ENCODE results near the gene INPP5E. TPM values are rescaled to one million over a fixed set of nuclear protein-coding genes. Genes with fewer than 3 reads are reported as not detected.

The INPP5E gene
- total RNA-seq, 2 experiments from 2014 or later = 20.2 to 21.3 TPM

- Histone ChIP-seq H3K4me1 (ENCODE audit: insufficient read depth, low read length, poor library complexity, severe bottlenecking) (peaks cover 33% of the 10 kb centered on the region), H3K79me2 (ENCODE audit: insufficient read depth, low read depth, low read length) (peaks cover 23% of the 10 kb centered on the region; the same call in 1 of the 2 replicates), H3K9me2 (ENCODE audit: insufficient read depth, low read length) (no peaks in the 10 kb centered on the region), H2AFZ (ENCODE audit: low read length) (no peak overlapping the region), H3K9me3 (ENCODE audit: low read length) (no peaks in the 10 kb centered on the region), H3K27ac (ENCODE audit: low read depth, low read length, poor library complexity, severe bottlenecking) (peak overlapping the region; percentile 18), H4K20me1 (ENCODE audit: insufficient read depth, low read length) (no peaks in the 10 kb centered on the region), H3K4me2 (ENCODE audit: low read length) (no peak overlapping the region), H3K36me3 (ENCODE audit: insufficient read depth, low read length) (peaks cover 74% of the 10 kb centered on the region), H3K4me3 (ENCODE audit: low read depth, low read length, poor library complexity, severe bottlenecking) (no peak overlapping the region)
- intact Hi-C loops (cut with micrococcal nuclease; ENCODE audit: unreplicated experiment) = no loop called here
- no TSS peak for BruUV-seq (replicated peaks)
- POLR2A ChIA-PET = no interaction called here
- TF ChIP-seq EZH2phosphoT487 (IDR thresholded peaks at IDR 0.05; ENCODE audit: borderline replicate concordance, low read depth, low read length) = no peak
- TF ChIP-seq, protein P1, sequence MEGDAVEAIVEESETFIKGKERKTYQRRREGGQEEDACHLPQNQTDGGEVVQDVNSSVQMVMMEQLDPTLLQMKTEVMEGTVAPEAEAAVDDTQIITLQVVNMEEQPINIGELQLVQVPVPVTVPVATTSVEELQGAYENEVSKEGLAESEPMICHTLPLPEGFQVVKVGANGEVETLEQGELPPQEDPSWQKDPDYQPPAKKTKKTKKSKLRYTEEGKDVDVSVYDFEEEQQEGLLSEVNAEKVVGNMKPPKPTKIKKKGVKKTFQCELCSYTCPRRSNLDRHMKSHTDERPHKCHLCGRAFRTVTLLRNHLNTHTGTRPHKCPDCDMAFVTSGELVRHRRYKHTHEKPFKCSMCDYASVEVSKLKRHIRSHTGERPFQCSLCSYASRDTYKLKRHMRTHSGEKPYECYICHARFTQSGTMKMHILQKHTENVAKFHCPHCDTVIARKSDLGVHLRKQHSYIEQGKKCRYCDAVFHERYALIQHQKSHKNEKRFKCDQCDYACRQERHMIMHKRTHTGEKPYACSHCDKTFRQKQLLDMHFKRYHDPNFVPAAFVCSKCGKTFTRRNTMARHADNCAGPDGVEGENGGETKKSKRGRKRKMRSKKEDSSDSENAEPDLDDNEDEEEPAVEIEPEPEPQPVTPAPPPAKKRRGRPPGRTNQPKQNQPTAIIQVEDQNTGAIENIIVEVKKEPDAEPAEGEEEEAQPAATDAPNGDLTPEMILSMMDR (conservative IDR thresholded peaks at IDR 0.05; ENCODE audit: low read length) = no peak
- CTCF ChIA-PET (ENCODE audit: unreplicated experiment) = no interaction called here
- DNase-seq (ENCODE audit: low spot score) = no peak
Measured at GRCh38 chr9:136404801-136405136, 34.9 kb downstream of the INPP5E start.

DNA sequence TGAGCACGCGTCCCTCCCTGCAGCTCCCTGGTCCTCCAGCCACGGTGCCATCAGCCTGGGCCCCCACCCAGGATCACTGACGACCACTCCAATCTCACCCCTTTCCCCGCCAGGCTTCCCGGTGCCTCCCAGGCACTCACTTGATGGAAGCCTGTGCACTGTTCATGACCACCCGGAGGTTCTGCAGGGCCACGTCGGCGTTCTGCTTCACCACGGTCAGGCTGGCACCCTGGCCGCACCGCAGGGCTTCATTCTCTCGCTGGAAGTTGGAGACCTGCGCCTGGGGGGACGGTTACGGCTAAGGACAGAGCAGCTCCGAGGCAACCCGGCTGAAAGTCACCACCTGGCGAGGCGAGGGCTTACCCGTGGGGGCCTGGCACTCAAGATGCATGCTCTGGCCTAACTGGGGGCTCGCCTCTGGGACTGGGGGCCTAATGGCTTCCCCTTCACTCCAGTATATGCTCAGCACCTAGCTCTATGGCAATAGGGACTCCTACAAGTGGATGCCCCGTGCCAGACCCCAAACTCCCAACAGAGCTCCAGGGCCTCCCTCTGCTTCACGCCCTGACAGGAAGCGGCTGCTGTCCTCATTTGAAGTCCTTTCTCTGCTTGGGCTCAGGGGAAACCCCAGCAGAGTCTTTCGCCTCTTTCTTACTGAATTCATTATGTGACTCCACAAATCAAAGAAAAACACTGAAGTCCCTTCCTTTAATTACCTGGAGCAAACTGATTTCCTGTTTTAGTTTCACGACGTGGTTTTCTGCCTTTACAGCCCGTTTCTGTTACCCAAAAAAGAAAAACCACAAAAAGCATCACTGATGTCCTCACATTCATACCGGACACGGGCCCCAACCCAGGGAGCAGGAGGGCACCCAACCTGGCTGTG is 35.5 kb downstream of the INPP5E start:
- H3K4me2 ChIP-seq (ENCODE audit: low read length) = no peak overlapping the region
- peak overlapping the region; percentile 18 for H3K27ac ChIP-seq (ENCODE audit: low read depth, low read length, poor library complexity, severe bottlenecking)
- peaks cover 4% of the 10 kb centered on the region; the same call in 1 of the 2 replicates for H4K20me1 ChIP-seq (ENCODE audit: insufficient read depth, low read length)
- ChIA-PET POLR2A (no interaction called here), CTCF (ENCODE audit: unreplicated experiment) (no interaction called here)
- H3K79me2 ChIP-seq (ENCODE audit: insufficient read depth, low read depth, low read length) = peaks cover 23% of the 10 kb centered on the region
- H3K9me2 ChIP-seq (ENCODE audit: insufficient read depth, low read length) = no peaks in the 10 kb centered on the region
- H3K4me3 ChIP-seq (ENCODE audit: low read depth, low read length, poor library complexity, severe bottlenecking) = no peak overlapping the region
- peaks cover 28% of the 10 kb centered on the region for H3K4me1 ChIP-seq (ENCODE audit: insufficient read depth, low read length, poor library complexity, severe bottlenecking)
- peaks cover 74% of the 10 kb centered on the region for H3K36me3 ChIP-seq (ENCODE audit: insufficient read depth, low read length)
- DNase-seq (ENCODE audit: low spot score) = no peak
- H3K9me3 ChIP-seq (ENCODE audit: low read length) = no peaks in the 10 kb centered on the region
- no peak overlapping the region for H2AFZ ChIP-seq (ENCODE audit: low read length)
- BruUV-seq (replicated peaks) = no TSS peak
- intact Hi-C loops (cut with micrococcal nuclease; ENCODE audit: unreplicated experiment) = no loop called here
- no peak for TF ChIP-seq EZH2phosphoT487 (IDR thresholded peaks at IDR 0.05; ENCODE audit: borderline replicate concordance, low read depth, low read length)
- TF ChIP-seq, protein P1 (conservative IDR thresholded peaks at IDR 0.05; ENCODE audit: low read length) = no peak

- no peak overlapping the region for H3K27ac ChIP-seq (ENCODE audit: low read depth, low read length, poor library complexity, severe bottlenecking)
- no peak overlapping the region for H3K4me2 ChIP-seq (ENCODE audit: low read length)
- no peak for TF ChIP-seq EZH2phosphoT487 (IDR thresholded peaks at IDR 0.05; ENCODE audit: borderline replicate concordance, low read depth, low read length)
- TF ChIP-seq, protein P1 (conservative IDR thresholded peaks at IDR 0.05; ENCODE audit: low read length) = no peak
- H3K36me3 ChIP-seq (ENCODE audit: insufficient read depth, low read length) = peaks cover 73% of the 10 kb centered on the region
- ChIA-PET POLR2A (no interaction called here), CTCF (ENCODE audit: unreplicated experiment) (no interaction called here)
- H4K20me1 ChIP-seq (ENCODE audit: insufficient read depth, low read length) = peaks cover 10% of the 10 kb centered on the region; the same call in 1 of the 2 replicates
- H3K79me2 ChIP-seq (ENCODE audit: insufficient read depth, low read depth, low read length) = peaks cover 23% of the 10 kb centered on the region
- no peak for DNase-seq (ENCODE audit: low spot score)
- intact Hi-C loops (cut with micrococcal nuclease; ENCODE audit: unreplicated experiment) = no loop called here
- H3K9me2 ChIP-seq (ENCODE audit: insufficient read depth, low read length) = no peaks in the 10 kb centered on the region
- H3K4me1 ChIP-seq (ENCODE audit: insufficient read depth, low read length, poor library complexity, severe bottlenecking) = peaks cover 27% of the 10 kb centered on the region
- no TSS peak for BruUV-seq (replicated peaks)
- no peaks in the 10 kb centered on the region for H3K9me3 ChIP-seq (ENCODE audit: low read length)
- H3K4me3 ChIP-seq (ENCODE audit: low read depth, low read length, poor library complexity, severe bottlenecking) = no peak overlapping the region
- no peak overlapping the region for H2AFZ ChIP-seq (ENCODE audit: low read length)
Measured at GRCh38 chr9:136403538-136403914, 36.1 kb downstream of the INPP5E start.

All from OCI-LY7 (cell line).